ENCODE measurements around the gene DGKI. TPM values are rescaled to one million over a fixed set of nuclear protein-coding genes. Genes with fewer than 3 reads are reported as not detected.

The DGKI gene
- total and polyA plus RNA-seq, 2 of the 13 experiments (the other 11 are each of a cell fraction or from before 2014, with no cell fraction given) = 0.09 to 0.17 TPM

DNA sequence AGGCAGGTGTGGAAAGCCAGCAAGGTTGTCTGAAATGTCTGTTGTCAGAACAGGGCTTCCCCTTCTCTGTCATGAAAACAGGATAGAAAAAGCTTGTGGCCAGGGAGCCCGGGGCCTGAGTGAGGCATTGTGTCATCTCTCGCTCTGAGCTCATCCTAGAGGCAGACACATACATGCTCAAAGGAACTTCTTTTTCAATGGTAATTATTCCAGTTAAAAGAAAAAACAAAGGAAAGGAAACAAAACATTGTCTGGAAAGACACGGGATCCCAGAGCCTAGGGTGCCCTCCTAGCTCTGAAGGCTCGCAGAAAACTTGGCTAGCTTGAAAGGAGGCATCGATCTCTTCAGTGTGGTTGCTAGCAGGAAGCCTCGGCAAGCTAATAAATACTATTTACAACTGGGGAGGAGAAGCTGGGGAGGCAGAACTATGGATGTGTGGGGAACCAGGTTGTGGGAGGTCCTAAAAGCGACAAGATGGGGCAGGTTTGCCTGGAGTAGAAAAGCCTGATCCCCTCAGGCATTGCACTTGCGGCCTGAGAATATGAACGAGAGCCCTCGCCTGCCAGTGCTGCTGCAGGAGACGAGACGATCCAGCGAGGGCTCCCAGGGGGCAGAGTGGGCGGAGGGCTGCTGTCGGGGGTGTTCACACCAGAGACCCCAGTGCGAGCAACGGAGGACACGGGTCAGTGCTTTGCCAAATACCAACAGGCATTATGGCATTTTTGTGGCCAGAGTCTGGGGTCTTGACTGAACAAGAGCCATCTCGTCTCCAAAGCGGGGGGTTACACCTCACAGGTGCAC is 32.8 kb upstream of the DGKI start:
- peaks cover 35 to 87% of the 10 kb centered on the region in 2 experiments for H3K36me3 ChIP-seq (replicated peaks in 1 of 2; ENCODE audit: control insufficient read depth in 1 of 2, insufficient read depth in 2 of 2, low read length in 2 of 2)
- no peaks in the 10 kb centered on the region for H3K4me1 ChIP-seq (ENCODE audit: insufficient read depth, low read length)
- TF ChIP-seq ZBTB38 (CRISPR knock-in tag; IDR thresholded peaks at IDR 0.05) = no peak
- no peak for TF ChIP-seq ZNF337 (CRISPR knock-in tag; IDR thresholded peaks at IDR 0.05; ENCODE audit: borderline replicate concordance, low read depth)
- no peak for TF ChIP-seq GPN1 (CRISPR knock-in tag; IDR thresholded peaks at IDR 0.05; ENCODE audit: borderline replicate concordance)
- no peak for TF ChIP-seq PATZ1 (CRISPR knock-in tag; IDR thresholded peaks at IDR 0.05)
- peak; percentile 24 for TF ChIP-seq AGO2 (optimal IDR thresholded peaks at IDR 0.05; ENCODE audit: low read depth, low read length)
- H3K27me3 ChIP-seq (ENCODE audit: control insufficient read depth in 1 of 2, insufficient read depth in 2 of 2, low read length in 2 of 2) = no peaks in the 10 kb centered on the region
- POLR2A ChIA-PET = no interaction called here
- no peak overlapping the region for H3K27ac ChIP-seq (ENCODE audit: extremely low read length, insufficient read depth, low read length)
- no peak overlapping the region for H3K4me3 ChIP-seq (replicated peaks in 1 of 3; ENCODE audit: insufficient read depth in 1 of 3, low read depth in 2 of 3, low read length in 3 of 3)
- no TSS peak for BruUV-seq (replicated peaks)
- intact Hi-C loops (cut with micrococcal nuclease; ENCODE audit: unreplicated experiment) (no loop called here), in situ Hi-C loops (cut with HindIII; ENCODE audit: extremely low pct_ligation_motif_present, low pct_unique_long_range_greater_than_20kb) (no loop called here)
- H3K9me3 ChIP-seq (ENCODE audit: low read length) = no peaks in the 10 kb centered on the region
- no peak overlapping the region for H3K9ac ChIP-seq (ENCODE audit: insufficient read depth, low read depth, low read length)
- H4K20me1 ChIP-seq (ENCODE audit: insufficient read depth, low read length) = no peaks in the 10 kb centered on the region
- FAIRE-seq (no peak), DNase-seq (ENCODE audit: low spot score) (no peak), ATAC-seq (no peak)
- WGBS (ENCODE audit: low lambda C conversion rate) = 97% methylated on average over 20 of the region's 20 CpGs
- H3K4me2 ChIP-seq (ENCODE audit: low read depth, low read length) = no peak overlapping the region
- H3K79me2 ChIP-seq (ENCODE audit: insufficient read depth, low read length) = no peaks in the 10 kb centered on the region
- H2AFZ ChIP-seq (ENCODE audit: low read length) = no peak overlapping the region
- CTCF ChIA-PET (ENCODE audit: low intra/inter-chr PET ratio, low total read pairs) = no interaction called here
